ENCODE measurements around the gene LRRC4B. TPM values are rescaled to one million over a fixed set of nuclear protein-coding genes. Genes with fewer than 3 reads are reported as not detected.
A peak's percentile ranks its signal among the peaks of the same experiment; 100 is the strongest.

The LRRC4B gene
- total RNA-seq, 4 donors from 2014 or later: 0.33 to 0.81 (median 0.34) TPM; not detected in 1

DNA sequence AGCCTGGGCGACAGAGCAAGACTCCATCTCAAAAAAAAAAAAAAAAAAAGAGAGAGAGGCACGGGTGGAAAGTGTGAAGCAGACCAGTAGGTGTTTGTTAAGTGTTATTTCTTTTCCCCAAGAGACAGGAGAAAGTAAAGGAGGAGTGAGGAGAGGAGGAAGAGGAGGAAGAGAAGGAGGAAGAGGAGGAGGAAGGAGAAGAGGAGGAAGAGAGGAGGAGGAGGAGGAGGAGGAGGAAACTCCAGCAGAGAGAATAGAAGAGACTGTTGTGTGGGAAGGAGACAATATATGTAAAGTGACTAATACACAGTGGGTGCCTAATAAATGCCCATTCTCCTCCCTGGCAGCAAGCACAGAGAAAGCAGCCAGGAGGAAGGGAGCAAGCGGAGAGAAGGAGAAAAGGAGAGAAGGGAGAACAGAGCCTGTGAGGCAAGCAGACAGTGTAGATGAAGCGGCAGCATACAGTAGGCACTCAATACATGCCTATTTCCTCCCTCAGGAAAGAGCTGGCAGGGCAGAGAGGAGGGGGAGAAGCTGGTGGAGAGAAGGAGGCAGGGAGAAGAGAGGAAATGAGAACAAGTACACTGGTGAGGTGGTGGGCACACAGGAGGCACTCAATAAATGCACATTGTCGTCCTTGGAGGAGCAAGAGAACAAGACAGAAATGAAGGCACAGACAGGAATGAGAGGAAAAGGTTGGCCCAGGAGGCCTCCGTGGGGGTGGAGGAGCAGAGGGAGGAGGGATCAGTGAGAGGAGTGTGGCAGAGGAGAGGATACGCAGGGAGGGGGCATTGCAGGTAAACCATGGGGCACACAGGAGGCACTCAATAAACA lies 73.8 kb downstream of the LRRC4B start:
- Histone ChIP-seq H3K27ac (peak overlapping the region in 3 of 4 donors; percentile 97 to 100 (median 97)), H3K4me3 (no peak overlapping the region), H3K27me3 (no peaks in the 10 kb centered on the region), H3K9me3 (no peaks in the 10 kb centered on the region), H3K4me1 (peaks cover 10 to 11% of the 10 kb centered on the region in 2 donors), H3K36me3 (no peaks in the 10 kb centered on the region)
- no peak for TF ChIP-seq POLR2A (IDR thresholded peaks at IDR 0.05)
- TF ChIP-seq, protein P1, sequence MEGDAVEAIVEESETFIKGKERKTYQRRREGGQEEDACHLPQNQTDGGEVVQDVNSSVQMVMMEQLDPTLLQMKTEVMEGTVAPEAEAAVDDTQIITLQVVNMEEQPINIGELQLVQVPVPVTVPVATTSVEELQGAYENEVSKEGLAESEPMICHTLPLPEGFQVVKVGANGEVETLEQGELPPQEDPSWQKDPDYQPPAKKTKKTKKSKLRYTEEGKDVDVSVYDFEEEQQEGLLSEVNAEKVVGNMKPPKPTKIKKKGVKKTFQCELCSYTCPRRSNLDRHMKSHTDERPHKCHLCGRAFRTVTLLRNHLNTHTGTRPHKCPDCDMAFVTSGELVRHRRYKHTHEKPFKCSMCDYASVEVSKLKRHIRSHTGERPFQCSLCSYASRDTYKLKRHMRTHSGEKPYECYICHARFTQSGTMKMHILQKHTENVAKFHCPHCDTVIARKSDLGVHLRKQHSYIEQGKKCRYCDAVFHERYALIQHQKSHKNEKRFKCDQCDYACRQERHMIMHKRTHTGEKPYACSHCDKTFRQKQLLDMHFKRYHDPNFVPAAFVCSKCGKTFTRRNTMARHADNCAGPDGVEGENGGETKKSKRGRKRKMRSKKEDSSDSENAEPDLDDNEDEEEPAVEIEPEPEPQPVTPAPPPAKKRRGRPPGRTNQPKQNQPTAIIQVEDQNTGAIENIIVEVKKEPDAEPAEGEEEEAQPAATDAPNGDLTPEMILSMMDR (IDR thresholded peaks at IDR 0.05 in 4 of 5, conservative IDR thresholded peaks at IDR 0.05 in 1 of 5): no peak
- DNase-seq (no peak), ATAC-seq (no peak)
- in situ Hi-C loops (cut with MboI; ENCODE audit: low sequenced_read_pairs in 4 of 4): no loop called here
- intact Hi-C loops (cut with DNase I; ENCODE audit: low total_unique reads): loop anchor here (5.0 kb wide), 1 partner anchor 617 kb away; the partner anchor contains the start of genes AKT1S1 and TBC1D17

DNA sequence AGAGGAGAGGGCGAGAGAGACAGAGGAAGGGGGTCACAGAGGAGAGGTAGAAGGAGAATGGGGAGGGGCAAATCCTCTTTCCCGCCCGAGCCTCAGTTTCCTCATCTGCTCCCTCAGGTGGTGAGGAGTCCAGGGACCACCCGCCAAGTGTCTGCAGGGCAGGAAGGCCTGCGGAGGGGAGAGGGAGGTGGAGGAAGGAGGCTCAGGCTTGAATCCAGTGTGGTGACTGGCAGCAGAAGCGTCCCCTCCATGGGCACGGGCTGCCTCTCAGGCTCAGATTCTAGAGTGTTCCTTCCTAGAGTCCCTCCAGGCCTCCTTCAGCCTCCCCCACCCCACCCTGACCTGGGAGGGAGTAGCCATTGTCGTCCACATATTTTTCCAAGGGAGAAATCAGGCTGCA lies 75.1 kb downstream of the LRRC4B start:
- intact Hi-C loops (cut with DNase I; ENCODE audit: low total_unique reads): loop anchor here (5.0 kb wide), 1 partner anchor 616 kb away; the partner anchor contains the start of genes AKT1S1 and TBC1D17
- TF ChIP-seq, protein P1 (IDR thresholded peaks at IDR 0.05 in 4 of 5, conservative IDR thresholded peaks at IDR 0.05 in 1 of 5): no peak
- TF ChIP-seq POLR2A (IDR thresholded peaks at IDR 0.05): no peak
- ATAC-seq (no peak), DNase-seq (no peak)
- in situ Hi-C loops (cut with MboI; ENCODE audit: low sequenced_read_pairs in 4 of 4): no loop called here
- Histone ChIP-seq H3K27me3 (no peaks in the 10 kb centered on the region), H3K27ac (peak overlapping the region in 2 of 4 donors; percentile 85 to 97), H3K4me3 (no peak overlapping the region), H3K9me3 (no peaks in the 10 kb centered on the region), H3K4me1 (peaks cover 10 to 13% of the 10 kb centered on the region in 2 donors), H3K36me3 (no peaks in the 10 kb centered on the region)

DNA sequence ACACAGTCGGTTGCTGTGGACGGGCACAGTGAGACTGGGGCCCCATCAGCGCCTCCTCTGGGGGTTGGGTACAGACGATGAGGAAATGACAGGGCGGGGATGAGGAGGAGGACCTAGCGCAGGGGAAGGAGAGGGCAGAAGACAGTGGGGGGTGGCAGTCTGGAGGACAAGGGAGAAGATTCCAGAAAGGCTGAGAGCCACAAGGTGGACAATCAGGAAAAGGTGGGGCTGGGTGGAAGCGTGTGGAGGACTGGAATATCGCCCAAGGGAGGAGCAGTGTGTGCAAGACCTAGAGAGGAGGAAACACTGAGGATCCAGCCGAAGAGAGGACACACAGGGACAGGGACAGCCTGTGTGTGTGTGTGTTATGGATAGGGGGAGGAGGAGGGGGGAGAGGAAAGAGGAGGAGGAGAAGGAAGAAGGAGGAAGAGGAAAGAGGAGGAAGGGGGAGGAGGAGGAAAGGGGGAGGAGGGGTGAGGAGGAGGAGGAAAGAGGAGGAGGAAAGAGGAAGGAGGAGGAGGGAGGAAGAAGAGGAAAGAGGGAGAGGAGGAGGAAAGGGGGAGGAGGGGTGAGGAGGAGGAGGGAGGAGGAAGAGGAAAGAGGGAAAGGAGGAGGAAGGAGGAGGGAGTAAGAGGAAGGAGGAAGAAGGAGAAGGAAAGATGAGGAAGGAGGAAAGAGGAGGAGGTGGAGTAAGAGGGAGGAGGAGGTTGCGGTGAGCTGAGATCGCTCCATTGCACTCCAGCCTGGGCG lies 75.8 kb downstream of the LRRC4B start:
- ATAC-seq (peak in 1 of 2 donors; percentile 29), DNase-seq (peak in 1 of 2 donors; percentile 64)
- peak overlapping the region; percentile 69 to 97 (median 84) for H3K27ac ChIP-seq
- no peaks in the 10 kb centered on the region for H3K9me3 ChIP-seq
- H3K4me1 ChIP-seq: peaks cover 10 to 13% of the 10 kb centered on the region in 2 donors
- in situ Hi-C loops (cut with MboI; ENCODE audit: low sequenced_read_pairs in 4 of 4) (no loop called here), intact Hi-C loops (cut with DNase I; ENCODE audit: low total_unique reads) (loop anchor here (5.0 kb wide), 1 partner anchor 615 kb away; the partner anchor contains the start of genes AKT1S1 and TBC1D17)
- peak overlapping the region in 1 of 4 donors; percentile 17 for H3K4me3 ChIP-seq
- peak; percentile 28 to 68 for TF ChIP-seq POLR2A (IDR thresholded peaks at IDR 0.05)
- TF ChIP-seq, protein P1 (IDR thresholded peaks at IDR 0.05 in 4 of 5, conservative IDR thresholded peaks at IDR 0.05 in 1 of 5): no peak
- peaks cover 0 to 3% of the 10 kb centered on the region in 2 donors for H3K36me3 ChIP-seq
- H3K27me3 ChIP-seq: no peaks in the 10 kb centered on the region

DNA sequence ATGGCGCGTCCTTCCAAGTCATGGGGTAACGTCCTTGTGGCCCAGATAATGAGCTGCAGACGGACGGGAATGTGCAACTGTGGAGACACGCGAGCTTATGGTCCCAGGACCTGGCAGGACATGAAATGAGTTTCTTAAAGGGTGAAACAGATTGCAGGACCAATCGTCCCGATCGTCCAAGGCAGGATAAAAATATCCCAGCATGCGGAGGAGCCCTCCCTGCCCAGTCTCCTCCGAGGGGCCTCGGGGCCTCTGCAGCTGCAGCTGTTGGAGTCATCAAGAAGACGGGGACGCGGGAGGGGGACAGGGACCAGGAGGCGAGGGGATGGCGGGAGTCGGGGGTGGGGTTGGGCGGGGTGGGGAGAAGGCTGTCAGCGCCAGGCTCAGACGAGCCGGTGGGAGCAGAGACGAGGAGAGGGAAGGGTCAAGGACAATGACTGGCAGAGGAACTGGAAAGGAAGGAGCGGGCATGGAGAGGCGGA lies 77.2 kb downstream of the LRRC4B start:
- in situ Hi-C loops (cut with MboI; ENCODE audit: low sequenced_read_pairs in 4 of 4): no loop called here
- Histone ChIP-seq H3K27me3 (no peaks in the 10 kb centered on the region), H3K36me3 (peaks cover 0 to 13% of the 10 kb centered on the region in 2 donors), H3K27ac (peak overlapping the region; percentile 69 to 97 (median 84)), H3K4me1 (peaks cover 10 to 13% of the 10 kb centered on the region in 2 donors), H3K4me3 (peak overlapping the region in 2 of 4 donors; percentile 11 to 18), H3K9me3 (no peaks in the 10 kb centered on the region)
- TF ChIP-seq, protein P1 (IDR thresholded peaks at IDR 0.05 in 4 of 5, conservative IDR thresholded peaks at IDR 0.05 in 1 of 5): no peak
- peak in 1 of 2 donors; percentile 40 for TF ChIP-seq POLR2A (IDR thresholded peaks at IDR 0.05)
- intact Hi-C loops (cut with DNase I; ENCODE audit: low total_unique reads): loop anchor here (5.0 kb wide), 1 partner anchor 614 kb away; the partner anchor contains the start of genes AKT1S1 and TBC1D17
- ATAC-seq: peak; percentile 69 to 71
- peak in 1 of 2 donors; percentile 83 for DNase-seq

Data from gastrocnemius medialis (tissue), 4 donors.